SKM-1 (cell line): Measurements from ENCODE around the gene SCG5.

Experiments used
- DNase-seq: peaks from one replicate; lab custom pipeline; 2025; ENCODE audit not compliant: unreplicated experiment; lab: John Stamatoyannopoulos, UW

The SCG5 gene

GRCh38 chr15:32690941-32691688, 49.6 kb downstream of the SCG5 start:
- DNase-seq, result no peak

- no peak for DNase-seq
Observed at GRCh38 chr15:32691689-32692038, 50.2 kb downstream of the SCG5 start.

DNA sequence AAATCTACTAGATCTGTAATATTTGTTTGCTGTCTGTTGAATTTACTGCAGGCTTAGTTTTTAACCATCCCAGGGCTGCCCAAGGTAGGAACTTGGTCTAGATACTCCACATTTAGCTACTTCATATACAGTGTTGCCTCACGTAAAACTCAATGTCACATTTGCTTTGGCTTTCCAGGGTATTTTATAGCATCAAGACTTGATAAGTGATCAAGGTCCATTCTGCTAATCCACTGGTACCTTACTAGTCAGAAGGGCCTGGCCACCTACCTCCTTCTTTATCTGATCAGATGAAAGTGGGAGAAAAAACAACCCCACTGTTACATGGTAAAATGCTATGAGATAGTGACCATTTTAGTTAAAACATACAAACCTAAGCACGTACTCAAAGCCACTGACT, 50.8 kb downstream of the SCG5 start:
- DNase-seq, result no peak

DNA sequence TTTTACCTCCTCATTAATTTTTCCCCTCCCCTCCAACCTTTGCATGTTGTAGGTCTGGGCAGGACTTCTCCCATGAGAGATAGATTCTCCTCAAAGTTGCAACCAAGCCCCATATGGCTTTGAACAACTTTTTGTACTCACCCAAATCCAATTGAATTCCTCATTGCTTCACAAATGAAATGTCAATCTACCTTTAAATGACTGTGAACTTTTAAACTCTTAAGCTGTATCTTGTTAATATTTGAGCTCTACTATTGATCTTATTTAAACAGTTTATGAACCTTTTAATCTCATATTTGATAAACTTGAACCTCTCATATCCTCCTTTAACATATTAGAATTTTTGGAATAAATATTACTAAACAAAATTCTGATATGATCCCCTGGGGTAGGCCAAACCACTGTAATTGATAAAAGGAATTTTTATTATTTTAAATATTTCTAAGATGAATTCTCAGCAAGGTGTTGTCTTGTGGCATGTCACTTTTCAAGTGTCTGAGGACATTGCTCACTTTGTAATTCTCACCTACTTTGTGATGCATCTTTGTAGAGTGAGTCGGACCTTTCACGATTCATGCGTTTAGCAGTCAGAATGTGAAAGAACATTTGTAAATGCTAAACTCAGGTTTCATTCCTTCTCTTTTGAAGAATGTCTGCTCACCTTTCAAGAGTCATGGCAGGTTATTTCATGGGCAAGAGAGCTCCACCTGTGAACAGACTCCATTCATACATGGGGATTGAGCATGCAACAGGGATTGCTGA, 52.9 kb downstream of the SCG5 start:
- no peak for DNase-seq

DNA sequence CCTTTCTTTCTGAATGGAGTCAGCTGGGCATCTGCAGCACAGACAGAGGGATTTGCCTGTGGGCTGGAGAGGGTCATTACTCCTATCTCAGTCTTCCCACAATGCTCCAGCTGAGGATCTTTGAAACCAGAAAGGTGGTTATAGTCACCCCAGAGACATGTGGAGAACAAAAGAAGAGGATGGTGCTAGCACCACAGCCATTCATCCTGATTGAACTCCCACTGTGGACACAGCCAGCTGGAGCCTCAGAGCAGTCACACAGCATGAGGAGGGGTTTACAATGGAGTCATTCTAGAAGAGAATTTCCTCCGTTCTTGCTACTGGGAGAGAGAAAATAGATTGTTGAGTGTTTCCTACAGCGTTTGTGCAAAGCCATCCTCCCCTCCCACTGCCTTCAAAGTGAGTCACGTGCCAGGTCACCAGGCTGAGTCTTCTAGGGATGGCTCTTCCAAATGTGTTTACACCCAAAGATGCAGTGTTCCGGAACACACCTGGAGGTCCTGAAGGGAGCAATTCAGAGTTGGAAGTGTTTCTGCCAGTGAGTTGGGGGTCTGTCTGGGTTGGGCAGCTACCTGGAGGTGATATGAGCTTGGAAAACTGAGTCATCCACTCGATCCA, 57.4 kb downstream of the SCG5 start:
- DNase-seq, result no peak

DNA sequence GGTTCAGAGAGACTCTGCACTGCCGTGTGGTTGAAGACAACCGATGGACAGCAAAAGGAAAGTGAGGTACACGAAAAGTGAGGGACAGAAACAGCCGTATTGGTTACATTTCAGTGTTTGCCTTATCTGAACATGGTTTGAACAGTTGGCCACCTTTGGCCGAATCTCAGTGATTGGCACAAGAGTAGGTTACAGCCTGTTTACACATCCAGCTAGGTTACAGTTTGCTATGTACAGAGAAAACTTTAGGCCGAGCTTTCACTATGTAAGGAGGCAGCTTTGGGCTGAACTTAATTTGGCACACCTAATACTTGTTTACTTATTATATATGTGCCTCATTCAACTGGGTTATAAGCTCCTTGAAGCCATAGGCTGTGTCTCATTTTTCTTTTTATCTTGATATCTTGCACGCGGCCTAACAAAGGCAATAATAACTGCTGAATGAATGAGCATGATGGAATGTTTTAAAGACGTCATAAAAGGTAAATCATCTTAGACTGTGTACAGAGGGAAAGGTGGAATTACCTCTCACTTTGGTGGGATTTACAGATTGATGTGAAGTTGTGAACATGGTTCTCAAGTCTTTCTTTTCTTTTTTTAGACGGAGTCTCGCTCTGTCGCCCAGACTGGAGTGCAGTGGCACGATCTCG, 59.1 kb downstream of the SCG5 start:
- no peak for DNase-seq

DNA sequence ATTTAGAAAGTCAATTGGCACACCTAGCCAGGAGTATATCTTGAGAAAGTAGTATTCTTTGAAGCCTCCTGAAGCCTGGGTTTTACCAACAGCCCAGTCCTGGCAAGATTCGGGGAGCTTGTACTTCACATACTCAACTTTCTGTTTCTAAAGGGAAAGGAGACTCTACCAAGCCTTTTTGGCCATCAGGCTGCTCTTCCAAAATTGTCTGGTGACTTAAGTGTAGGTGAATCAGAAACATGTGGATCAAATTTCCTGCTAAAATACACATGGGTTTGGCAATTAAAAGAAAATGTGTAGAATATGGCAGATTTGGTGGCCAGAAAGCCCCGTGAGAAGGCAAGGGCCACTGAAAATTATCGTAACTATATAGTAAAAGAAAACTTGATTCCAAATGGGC, 60.4 kb downstream of the SCG5 start:
- DNase-seq, result no peak

DNA sequence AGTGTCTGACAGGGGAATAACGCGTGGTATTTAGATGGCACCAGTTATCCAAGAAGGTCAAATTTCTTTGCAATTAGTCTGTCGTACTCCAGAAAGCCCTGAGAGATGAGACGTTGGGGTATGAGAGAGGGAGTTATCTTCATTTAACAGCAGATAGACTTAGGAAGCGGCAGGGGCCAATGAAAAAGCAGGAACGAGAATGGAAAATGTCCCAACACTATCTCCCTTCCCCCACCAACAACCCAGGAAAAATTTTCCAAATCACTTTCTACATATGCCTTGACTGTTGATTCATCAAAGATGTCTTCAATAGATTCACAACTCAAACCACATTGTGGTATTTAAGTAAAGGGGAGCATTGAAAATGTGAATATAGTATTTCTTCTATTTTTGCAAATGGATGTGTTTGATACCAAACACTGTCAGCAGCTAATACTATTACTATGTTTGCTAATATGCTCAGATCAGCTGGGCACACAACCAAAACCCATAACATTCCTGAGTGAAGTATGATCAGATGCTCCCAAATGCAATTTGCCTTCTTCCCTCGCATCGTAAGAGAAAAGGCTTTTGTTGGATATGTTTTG, 63.0 kb downstream of the SCG5 start:
- no peak for DNase-seq

DNA sequence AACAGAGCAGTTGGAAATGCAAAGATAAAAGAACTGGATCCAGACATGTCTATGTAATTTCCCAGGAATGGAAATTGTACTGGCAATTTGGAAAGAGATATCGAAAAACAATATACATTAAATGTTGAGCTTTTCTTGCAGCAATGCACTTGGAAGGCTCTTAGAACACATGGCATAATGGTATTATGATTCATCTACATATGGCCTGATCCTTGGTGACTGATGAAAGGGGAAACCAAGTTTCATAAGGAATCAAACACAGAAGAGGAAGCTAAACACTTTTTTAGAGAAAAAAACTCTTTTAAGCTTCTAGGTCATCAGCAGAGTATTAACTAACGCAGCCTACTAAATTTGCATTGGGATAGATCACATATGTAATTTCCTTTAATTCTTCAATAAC, 63.9 kb downstream of the SCG5 start:
- no peak for DNase-seq

GRCh38 chr15:32706704-32707103, 65.2 kb downstream of the SCG5 start:
- no peak for DNase-seq

GRCh38 chr15:32707436-32707835, 65.9 kb downstream of the SCG5 start:
- no peak for DNase-seq

GRCh38 chr15:32709295-32710033, 68.0 kb downstream of the SCG5 start:
- DNase-seq, result no peak

DNA sequence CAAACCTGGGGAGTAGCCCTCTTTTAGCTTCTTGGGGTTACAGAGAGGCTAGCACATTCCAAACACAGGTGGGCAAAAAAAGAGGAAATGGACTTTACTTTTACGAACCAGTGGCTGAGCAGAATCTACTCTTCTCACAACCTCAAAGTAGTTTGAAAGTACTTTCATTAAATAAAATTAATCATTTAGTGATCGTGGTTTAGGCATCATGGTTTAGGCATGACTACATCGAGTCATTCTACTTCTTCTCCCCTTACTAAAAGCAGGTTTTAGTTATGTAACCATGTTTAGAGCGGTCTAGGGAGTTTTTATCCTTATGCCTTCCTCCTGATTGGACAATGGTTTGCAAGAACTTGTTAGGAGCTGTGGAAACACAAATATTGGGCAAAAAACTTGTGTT, 73.8 kb downstream of the SCG5 start:
- DNase-seq, result no peak

DNA sequence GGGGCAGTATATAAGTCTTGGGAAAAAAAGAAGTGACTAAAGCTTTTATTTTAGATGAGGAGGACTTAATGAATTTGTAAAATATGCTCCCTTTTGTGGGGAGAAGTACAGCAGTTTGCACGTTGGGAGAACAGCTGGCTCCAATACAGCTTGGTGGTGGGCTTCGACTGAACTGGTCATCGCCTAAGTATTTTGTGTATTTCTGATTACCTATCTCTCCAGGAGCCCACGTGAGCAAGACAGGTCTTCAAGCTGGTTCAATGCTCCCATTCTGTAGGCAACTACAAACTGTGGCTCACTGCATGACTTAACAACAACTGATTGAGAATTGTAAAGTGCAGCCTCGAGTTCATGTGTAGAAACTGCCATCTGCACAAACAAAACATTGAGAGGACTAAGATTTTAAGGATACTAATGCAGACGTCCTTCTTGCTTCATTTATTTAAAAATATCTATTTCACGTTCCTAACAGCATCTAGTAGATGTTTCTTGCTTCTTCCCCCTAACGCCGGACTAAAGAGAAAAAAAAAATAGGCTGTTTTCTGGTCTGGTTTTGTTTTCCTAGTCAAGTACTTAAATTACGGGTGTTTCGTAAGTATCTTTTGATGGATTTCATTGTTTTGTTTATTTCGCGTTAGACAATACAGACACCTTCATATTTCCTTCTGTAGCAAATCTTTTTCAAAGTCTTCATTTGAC, 74.9 kb downstream of the SCG5 start:
- DNase-seq, result no peak

GRCh38 chr15:32716915-32717425, 75.5 kb downstream of the SCG5 start:
- no peak for DNase-seq

DNA sequence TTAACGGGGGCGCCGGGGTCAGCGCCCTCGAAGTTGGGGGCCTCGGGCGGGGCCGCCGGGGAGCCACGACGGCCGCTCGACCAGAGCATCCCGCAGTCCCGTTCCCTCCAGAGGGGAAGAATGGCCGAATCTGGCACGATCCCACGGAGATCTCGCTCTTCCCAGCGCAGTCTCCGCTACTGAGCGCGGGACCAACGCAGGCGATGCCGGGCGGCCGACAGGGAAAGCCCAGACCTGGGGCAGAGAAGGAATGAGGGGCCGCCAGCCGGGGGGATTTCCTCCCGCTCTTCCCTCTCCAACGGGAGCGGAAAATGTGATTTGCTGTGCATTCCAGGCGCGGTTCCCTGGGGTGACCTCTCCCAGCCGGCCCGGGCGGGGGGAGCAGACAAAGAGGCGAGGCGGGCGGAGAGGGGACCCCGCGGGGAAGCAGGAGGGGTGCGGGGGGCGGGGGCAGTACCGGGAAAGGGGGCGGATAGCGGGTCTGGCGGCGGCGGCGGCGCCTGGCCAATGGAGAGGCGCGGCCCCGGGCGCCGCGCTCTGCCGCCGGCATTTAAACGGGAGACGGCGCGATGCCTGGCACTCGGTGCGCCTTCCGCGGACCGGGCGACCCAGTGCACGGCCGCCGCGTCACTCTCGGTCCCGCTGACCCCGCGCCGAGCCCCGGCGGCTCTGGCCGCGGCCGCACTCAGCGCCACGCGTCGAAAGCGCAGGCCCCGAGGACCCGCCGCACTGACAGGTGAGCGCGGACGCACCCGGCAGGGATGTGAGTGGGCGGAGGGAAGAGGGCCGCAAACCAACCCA, 76.1 kb downstream of the SCG5 start, which contains the start of gene GREM1:
Gene GREM1 (plus strand): TSS at position 579 of the 801 bp plus-strand sequence. CDS start 12,687 bp downstream, outside the sequence.
- no peak for DNase-seq

GRCh38 chr15:32718227-32718820, 76.8 kb downstream of the SCG5 start:
- no peak for DNase-seq
